Measurements from ENCODE around the gene TFF2.
A peak's percentile ranks its signal among the peaks of the same experiment; 100 is the strongest.

Gene TFF2

GRCh38 chr21:42320791-42321190, 30.0 kb downstream of the TFF2 start:
- no peak for DNase-seq (ENCODE audit: low spot score)

DNA sequence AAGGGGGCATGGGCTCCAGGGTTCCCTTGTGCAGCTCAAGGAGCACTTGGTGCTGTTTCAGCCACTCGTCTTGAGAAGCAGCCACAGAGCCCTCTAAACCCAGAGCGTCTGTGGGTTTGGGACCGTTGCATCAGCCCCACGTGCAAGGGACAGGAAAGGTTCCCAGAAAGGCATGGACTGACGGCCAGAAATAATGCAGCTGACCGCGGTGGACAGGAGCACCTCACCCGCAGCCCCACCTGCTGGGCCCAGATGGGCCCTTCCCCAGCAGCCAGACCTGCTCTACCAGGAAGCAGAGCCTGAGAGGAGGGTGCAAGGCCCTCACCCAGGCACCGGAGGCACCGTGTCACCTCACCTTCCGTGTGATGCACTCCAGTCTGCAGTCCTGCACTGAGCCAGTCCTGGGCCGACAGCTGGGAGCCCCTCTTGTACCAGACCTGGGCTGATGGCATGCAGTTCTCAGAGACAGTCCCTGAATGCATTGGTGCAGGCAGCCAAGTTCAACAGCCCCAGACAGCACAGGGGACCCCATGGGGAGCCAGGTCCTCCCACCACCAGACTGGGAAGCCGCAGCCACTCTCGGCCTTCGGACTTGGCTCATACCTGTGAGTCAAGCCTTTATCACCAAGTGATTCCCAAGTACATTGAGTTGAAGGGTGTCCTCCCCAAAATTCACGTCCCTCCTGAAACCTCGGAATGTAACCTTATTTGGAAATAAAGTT, 30.8 kb downstream of the TFF2 start:
- no peak for DNase-seq (ENCODE audit: low spot score)

- no peak for DNase-seq (ENCODE audit: low spot score)
These were observed 31.4 kb downstream of the TFF2 start for GRCh38 chr21:42319376-42319775.

- DNase-seq (ENCODE audit: low spot score): no peak
These were observed 32.7 kb downstream of the TFF2 start for GRCh38 chr21:42317826-42318746.

- DNase-seq (ENCODE audit: low spot score): no peak
These were observed 33.5 kb downstream of the TFF2 start for GRCh38 chr21:42317341-42317741.

DNA sequence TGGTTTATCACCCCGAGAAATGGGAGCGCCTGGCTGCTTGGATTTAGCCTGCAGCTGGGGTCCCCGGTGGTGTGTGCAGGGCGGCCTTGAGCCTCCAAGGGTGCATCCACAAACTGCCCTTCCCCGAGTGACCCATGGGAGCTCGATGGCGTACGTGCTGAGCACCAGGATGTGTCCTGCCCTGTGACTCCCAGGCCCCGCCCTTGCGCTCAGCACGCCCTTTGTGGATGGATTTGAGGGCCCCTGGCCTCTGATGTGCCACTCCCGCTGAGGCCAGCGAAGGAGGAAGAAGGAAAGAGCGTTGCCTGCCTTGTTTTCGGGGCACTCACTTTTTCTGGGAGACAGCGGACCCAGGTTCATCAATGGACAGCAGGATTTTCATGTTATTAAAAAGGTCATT, 33.9 kb downstream of the TFF2 start:
- DNase-seq (ENCODE audit: low spot score): no peak

DNA sequence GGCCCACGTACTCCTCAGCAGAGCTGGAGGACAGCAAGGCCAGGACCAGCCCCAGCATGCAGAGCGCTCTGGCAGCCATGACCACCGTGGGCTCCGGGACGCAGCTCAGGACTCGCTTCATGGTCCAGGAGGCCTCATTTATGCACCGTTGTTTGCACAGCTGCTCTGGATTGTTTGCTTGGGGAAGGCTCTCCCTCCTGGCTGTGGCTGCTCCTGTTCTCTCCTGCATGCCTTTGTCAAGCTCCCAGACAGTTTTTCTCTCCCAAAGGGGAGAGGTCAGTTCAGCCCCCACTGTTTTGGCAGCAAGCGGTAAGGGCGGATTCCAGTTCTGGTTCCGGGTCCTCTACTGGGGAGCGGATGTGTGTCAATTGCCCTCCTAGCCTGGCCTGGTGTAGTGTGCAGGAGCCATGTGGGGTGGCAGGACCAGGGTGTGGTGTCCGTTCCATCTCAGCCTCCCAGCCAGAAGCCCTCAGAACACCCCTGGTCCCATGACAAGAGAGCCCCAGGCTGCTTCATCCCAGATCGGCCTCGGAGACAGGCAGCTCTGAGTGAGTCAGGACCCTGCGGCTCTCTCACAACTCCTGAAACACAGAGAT, 35.4 kb downstream of the TFF2 start, which contains the start of gene TFF3:
TSS of gene TFF3 (minus strand) at position 114 of the 596 bp plus-strand sequence. CDS start at position 79, 35 bp downstream.
- no peak for DNase-seq (ENCODE audit: low spot score)

DNA sequence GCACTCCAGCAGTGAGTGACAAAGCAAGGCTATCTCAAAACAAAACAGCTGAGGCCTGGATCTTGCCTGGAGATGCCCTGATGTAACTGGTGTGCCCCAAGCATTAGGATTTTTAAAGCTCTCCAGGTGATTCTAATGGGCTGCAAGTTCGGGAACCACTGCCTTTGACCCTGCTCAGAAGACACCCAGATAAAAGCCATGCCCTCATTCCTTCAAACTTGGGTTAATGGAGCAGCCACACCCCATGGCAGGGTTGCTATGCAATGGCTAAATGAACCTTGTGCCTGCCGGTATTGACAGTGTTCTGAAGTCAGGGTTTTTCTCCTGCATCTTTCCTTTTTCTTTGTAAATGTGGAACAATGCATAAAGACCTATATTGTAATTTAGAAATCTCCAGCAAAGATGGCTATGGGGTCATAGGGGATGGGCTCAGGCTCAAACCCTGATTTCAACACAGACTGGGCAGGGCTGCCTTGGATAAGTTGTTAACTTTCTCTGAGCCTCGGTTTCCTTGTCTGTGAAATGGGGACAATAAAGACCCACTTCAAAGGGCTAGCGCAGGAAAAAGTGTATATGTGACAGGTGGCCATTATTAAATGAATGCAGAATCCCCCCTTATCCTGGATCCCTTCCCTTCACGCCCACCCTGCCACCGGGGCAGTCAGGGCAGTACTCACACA, 36.0 kb downstream of the TFF2 start:
- no peak for DNase-seq (ENCODE audit: low spot score)

GRCh38 chr21:42313501-42313969, 37.3 kb downstream of the TFF2 start:
- no peak for DNase-seq (ENCODE audit: low spot score)

DNA sequence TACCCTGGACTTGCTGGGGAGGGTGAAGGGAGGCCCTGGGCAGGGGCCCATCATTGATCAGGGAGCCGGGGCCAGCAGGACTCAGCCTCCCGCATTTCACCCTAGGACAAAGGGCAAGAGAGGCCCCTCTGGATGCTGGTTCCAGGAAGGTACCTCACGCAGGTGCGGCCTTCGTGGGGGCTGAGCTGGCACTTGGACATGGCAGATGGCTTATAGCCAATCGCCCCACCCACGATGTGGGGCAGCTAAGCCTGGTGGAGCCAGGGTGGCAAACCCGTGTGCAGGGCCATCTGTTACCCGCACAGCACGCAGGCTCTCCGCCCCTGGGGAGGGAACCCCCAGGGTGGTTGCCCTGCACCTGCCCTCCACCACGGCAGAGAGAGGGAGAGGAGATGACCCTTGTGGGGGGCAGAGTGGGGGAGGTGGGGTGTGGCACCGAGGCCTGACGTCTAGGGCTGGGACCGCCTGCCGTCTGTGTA, 38.1 kb downstream of the TFF2 start:
- no peak for DNase-seq (ENCODE audit: low spot score)

GRCh38 chr21:42311816-42312625, 38.8 kb downstream of the TFF2 start:
- DNase-seq (ENCODE audit: low spot score): no peak

DNA sequence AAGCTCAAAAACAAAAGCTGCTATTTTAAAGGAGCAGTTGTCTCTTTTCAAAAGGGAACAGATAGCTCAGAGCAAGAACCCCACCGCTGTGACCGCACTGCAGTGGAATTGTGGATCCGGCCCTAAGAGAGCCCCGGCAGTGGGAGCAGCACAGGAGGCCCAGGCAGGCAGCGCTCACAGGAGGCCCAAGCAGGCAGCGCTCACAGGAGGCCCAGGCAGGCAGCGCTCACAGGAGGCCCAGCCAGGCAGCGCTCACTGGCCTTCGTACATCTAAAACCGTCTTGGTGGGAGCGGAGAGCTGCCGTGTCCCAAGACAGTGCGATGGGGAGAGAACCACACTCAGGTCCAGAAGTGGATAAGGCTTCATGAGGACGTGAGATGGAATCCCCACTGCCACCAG, 39.6 kb downstream of the TFF2 start:
- DNase-seq (ENCODE audit: low spot score): no peak

GRCh38 chr21:42310411-42311001, 40.3 kb downstream of the TFF2 start:
- DNase-seq (ENCODE audit: low spot score): no peak

- peak; percentile 38 for DNase-seq (ENCODE audit: low spot score)
These were observed 41.0 kb downstream of the TFF2 start for GRCh38 chr21:42309753-42310213.

DNA sequence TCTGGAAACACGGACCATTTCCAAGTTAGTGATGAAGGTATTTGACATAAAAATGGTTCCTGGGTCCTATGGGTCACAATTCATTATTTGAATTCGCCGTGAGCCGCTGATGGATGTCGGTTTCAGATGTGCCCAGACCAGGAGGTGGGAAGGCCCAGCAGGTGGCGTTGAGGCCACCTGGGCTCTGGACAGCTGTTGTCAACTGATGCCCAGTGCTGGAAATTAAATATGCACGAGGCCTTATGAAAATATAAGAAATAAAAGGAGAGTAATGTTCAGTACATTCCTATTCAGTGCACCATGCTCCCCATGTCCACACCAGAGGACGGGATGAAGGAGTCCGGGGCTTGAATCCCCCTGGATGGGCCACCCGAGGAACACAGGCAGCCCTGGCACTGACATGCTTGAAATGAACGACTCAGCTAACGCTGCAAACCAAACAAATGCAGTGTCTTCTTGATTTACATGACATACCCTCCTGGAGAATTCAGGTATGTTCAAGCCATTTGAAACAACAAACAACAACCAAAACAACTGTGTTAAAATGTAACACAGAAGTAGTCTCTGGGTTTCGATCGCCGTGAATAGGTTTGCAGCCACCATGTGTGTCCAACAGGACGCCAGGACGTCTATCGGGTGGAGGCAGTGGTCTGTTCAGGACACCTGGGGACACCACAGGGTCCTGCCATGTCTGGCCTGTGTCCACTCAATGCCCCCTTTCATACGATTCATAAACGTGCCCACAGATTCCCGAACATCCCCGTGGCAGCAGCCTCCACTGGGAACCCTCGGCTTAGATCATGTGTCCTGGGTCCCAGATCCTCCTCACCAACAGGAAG, 41.7 kb downstream of the TFF2 start:
- DNase-seq (ENCODE audit: low spot score): no peak

GRCh38 chr21:42308161-42308913, 42.5 kb downstream of the TFF2 start:
- no peak for DNase-seq (ENCODE audit: low spot score)

GRCh38 chr21:42307106-42307505, 43.7 kb downstream of the TFF2 start:
- no peak for DNase-seq (ENCODE audit: low spot score)

DNA sequence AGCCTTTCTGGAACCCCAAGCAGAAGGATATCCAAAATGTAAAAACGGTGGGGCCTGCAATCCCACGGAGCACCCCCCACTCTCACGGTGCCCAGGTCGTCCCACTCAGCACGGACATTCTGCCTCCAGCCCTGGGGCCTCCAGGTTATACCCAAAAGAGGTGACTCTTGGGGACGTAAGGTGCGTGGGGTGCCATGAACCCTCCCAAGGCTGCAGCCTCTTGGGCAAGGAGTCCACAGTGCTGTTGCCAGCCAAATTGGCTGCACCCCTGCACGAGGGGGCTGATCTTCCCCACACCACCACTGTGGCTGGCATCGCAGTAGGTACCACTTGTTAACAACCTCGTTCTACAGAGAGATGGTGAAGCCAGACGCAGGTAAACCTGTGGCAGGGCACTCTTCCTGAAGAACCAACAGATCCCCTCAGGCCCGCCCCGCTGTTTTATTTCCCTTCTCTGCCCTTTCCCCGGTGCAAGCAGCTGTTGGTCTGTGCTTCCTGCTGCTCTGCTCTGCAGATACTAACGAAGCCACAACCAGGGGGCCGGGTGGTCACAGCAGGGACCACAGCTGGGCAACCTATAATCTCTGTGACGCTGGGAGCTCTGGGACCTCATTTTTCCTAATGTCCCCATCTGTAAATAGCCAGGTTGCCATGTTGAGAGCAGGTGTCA, 44.3 kb downstream of the TFF2 start:
- DNase-seq (ENCODE audit: low spot score): no peak

Measured in hematopoietic multipotent progenitor cell treated with erythropoietin and hydrocortisone succinate and interleukin-3 and kit ligand, for 17 days (in vitro differentiated cells).